ENCODE results near the gene DRC7.

Gene DRC7

GRCh38 chr16:57694725-57695679 is at the start of gene DRC7:
Gene DRC7, plus strand, starts transcription at chr16:57694806. Its CDS starts 3,144 bp downstream, at chr16:57697950.
- peak; percentile 43 to 91 for DNase-seq

GRCh38 chr16:57645169-57645568 is 49.4 kb upstream of the DRC7 start:
- DNase-seq: no peak

GRCh38 chr16:57645691-57646387 is 48.8 kb upstream of the DRC7 start:
- DNase-seq: no peak

- no peak for DNase-seq
These were observed 48.1 kb upstream of the DRC7 start for GRCh38 chr16:57646388-57647039.

GRCh38 chr16:57647136-57647875 is 47.3 kb upstream of the DRC7 start:
- DNase-seq: no peak

- no peak for DNase-seq
These were observed 46.5 kb upstream of the DRC7 start for GRCh38 chr16:57648125-57648524.

- peak; percentile 75 for DNase-seq
These were observed 45.8 kb upstream of the DRC7 start for GRCh38 chr16:57648581-57649442.

GRCh38 chr16:57649443-57649751 is 45.2 kb upstream of the DRC7 start:
- no peak for DNase-seq

GRCh38 chr16:57649846-57650245 is 44.8 kb upstream of the DRC7 start:
- no peak for DNase-seq

GRCh38 chr16:57651344-57652333 is 43.0 kb upstream of the DRC7 start:
- DNase-seq: no peak

- no peak for DNase-seq
These were observed 41.7 kb upstream of the DRC7 start for GRCh38 chr16:57652695-57653471.

GRCh38 chr16:57653936-57654335 is 40.7 kb upstream of the DRC7 start:
- no peak for DNase-seq

- no peak for DNase-seq
These were observed 38.2 kb upstream of the DRC7 start for GRCh38 chr16:57656342-57656955.

GRCh38 chr16:57657228-57657627 is 37.4 kb upstream of the DRC7 start:
- no peak for DNase-seq

GRCh38 chr16:57658130-57658877 is 36.3 kb upstream of the DRC7 start:
- DNase-seq: no peak

GRCh38 chr16:57658878-57659674 is 35.5 kb upstream of the DRC7 start:
- no peak for DNase-seq

- no peak for DNase-seq
These were observed 33.7 kb upstream of the DRC7 start for GRCh38 chr16:57660715-57661463.

Measured in bone marrow (tissue), 2 donors.